Middle frontal gyrus (tissue), 1 donor: Measurements from ENCODE around the gene COPS9.

Experiments used
- DNase-seq: peaks from one replicate; pipeline ENCODE4 v3.0.0-alpha.2; 2015; ENCODE audit warnings: low spot score; ENCODE audit errors: extremely low spot score

The COPS9 gene

DNA sequence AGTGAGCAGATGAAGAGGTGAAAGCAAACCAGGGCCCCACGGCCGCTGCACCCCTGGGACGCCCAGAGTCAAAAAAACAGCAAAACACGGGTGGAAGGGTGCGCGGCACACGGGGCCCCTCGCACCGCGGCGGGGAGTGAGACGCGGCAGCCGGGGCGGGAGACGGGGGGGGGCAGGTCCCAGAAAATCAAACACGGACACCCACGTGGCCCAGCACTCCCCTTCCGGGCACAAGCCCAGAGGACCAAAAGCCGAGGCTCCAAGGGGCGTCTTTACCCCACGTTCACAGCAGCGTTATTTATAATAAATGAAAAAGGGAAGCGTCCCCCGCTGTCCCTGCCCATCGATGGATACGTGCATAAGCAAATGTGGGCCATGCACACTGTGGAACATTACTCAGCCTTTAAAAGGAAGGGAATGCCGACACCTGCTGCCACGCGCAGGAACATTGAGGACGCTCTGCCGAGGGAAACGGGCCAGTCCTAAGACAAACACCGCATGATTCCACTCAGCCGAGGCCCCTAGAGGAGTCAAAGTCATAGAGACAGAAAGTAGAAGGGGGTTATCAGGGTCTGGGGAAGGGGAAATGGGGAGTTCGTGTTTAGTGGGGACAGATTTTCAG, 677 bp upstream of the COPS9 start:
- DNase-seq: no peak

DNA sequence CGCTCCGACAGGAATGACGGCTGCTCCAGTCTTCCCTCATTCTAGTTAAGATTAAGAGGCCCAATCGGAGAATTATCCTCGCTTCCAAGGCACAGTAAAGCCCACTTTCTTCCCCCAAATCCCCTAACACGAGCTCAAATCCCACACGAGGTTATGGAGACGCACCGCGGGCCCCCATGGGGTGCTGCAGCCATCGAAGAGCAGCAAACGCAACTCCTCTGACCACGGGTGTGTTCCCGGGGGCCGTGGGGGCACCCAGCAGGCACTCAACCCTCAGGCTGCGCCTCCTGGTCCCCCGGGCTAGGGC, 446 bp downstream of the COPS9 start:
- no peak for DNase-seq

DNA sequence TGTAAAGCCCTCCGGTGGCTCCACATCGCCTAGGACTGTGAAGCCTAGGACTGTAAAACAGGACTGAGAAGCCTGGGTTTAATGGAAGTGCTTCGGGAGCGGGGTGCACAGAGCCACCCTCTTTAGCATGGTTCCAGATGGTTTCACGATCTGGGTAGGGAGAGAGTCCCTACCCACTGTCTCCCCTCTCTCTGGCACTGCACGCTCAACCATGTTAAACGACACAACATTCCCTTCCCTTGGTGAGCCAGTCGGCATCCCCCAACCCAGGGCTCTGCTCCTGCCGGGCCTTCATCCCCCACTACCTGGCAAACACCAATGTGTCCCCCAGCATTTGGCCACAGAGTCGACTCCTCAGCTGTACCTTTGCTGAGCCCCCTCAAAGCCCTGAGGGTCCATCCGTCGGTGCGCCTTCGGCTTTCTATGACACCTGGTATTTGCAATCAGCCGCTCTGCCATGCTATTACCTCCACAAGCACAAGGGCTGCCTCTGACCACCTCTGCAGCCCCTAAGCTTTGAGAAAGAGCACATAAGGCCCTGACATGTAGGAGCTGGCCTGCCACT, 1.1 kb downstream of the COPS9 start:
- DNase-seq: no peak

DNA sequence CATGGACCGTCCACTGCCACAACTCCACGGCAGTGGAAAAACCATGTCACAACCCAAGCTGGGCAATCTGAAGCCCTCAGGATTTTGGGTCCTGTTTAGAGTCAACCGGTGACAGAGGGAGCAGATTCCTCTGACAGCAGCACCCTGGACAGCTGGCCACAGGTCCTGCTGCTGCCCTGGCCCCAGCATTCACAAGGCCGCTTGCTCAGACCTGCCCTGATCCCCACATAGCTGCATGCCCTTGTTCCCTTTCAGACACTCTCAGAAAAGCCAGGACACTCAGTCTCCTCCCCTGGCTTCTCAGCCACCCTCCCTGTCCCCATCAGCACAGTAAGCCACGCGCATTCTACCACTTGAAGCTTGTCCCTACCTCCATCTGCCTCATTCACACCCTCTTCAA, 1.6 kb downstream of the COPS9 start:
- DNase-seq: no peak

DNA sequence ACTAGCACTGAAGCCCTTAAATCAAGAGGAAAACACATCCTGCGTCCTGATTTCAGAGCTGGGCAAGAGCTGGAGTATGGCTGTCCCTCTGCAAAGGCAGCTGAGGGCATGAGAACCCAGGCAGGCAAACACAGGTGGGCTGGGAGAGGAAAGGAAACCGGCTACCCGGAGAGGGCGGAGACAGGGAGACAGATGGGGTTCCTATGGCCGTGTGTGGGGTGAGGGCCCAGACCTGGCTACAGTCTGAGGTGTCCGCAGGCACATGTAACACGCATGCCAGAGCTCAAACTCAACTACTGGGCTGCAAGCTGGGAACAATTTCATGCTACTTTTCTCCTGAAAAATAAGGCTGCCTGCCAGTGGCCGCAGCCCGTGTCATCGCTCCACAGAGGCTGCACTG, 2.7 kb downstream of the COPS9 start:
- DNase-seq: no peak

DNA sequence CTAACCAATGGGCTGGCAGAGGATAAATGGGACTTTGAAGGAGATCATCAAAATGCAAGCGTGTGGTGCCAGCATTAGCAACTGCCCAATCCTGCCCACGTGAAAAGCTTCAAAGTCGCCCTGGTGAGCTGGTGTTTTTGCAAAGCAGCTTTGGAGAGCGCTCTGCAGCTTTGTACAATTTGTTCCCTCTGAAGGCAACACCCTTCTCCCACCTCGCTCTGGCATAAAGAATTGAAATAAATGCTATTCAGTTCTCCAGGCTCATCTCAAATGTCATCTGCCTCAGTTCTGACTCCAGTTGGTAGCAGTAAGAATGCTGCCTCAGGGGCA, 3.5 kb downstream of the COPS9 start:
- no peak for DNase-seq

DNA sequence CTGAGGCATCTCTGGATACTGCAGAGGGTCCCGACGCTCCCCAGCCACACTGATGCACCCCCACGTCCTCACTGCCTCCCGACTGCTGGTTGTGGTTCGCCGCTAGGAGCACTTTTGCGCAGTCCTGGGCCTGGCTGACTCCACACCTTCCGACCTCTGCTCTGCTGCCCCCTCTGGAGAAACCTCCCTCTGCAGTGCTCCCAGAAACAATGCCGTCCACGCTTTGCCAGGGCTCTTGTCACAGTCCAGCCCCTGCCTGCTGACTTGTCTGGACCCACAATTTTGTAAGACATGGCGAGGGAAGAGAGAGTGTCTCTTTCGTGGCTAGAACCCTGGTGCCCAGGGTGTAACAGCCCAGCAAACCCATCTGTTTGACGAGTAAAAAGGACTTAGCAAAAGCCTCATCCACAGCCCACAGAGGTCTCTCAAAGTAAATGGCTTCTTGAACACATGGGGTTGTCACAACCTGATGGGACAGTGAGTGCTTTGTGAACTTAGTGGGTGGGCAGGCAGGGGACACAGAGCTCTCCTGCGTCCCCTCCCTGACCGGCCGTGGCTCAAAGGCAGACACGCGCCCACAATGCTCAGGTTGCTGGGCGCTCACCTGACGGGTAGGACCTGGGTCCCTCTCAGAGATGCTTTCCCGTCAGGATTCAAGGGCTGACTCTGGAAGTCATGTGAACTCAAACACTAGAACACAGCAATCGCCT, 4.0 kb downstream of the COPS9 start:
- DNase-seq: no peak

DNA sequence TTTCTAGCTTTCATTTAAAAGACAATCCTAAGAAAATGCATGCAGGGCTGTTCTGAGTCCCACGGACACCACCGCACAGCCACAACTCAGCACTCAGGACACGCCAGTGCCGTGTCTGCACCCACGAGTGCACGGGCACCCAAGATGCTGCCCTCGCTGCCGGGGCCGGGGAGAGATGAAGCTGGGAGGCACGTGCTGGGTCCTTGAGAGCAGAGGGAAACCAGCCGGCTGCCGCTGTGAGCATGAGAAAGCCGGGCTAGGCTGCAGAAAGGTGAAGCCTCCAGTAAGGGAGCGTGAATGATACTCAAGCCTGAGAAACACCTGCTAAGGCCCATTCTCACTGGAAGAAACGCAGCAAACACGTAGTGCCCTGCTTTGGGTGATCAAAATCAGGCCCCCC, 4.8 kb downstream of the COPS9 start:
- DNase-seq: no peak

DNA sequence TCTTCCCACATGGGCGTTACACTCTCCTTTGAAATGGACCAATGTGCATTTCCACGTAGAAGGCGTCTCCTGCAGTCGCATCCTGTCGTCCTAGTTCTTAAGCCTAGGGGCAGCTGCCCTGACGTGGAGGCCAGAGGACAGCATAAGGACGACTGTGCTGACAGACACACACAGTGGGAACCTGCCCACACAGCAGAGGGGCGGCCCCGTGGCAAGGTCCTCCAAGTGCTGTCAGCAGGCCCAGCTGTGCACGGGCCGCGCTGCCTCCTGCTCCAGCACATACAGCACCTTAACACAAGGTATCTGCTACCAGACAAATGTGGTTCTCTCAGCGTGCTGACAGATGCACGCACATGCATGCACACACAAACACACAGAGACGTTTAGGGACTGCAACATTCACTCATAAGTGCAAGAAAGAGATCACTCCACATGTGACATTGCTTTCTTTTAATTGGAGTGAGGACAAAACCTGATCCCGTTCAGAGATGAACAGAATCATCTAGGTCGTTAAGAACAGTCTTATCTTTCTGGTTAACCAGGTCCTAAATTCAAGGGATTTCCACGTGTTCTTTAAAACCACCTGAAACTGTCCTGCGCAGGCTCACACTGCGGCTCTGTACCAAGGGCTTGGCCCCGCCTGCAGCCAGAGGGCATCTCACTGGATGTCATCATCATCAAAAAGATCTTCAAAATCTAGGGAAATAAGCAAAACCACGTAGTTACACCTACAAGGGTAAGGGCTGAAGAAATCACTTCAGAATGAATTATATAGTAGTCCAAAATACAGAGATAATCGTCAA, 5.5 kb downstream of the COPS9 start:
- DNase-seq: no peak

DNA sequence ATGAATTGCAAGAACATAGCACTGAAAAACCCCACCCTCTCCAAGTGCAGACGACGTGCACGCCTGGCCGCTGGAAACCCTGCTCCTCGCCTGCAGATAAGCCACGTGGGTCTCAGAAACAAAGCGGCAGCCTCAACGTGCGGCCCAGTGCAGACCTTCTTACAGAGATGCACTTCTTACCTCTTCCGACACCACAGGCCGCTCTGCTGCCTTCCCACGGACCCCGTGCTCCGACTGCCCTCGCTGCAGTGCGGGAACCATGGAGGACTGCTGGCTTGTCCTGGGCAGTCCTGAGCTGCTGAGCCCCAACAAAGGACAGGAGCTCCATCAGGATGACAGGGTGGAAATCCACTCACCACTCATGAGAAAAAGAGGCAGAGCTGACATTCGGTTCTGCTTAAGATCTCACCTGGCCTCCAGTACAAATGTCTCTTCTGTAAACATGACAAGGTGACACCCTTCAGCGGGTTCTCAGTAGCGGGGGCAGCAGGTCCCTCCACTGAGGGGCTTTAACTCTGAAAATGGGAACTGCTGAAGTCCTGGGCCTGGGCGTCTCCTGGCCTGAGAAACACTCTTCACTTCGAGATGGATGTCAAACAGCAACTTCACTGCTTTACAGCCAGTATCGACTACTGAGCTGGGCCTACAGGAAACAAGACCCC, 6.2 kb downstream of the COPS9 start:
- DNase-seq: no peak

DNA sequence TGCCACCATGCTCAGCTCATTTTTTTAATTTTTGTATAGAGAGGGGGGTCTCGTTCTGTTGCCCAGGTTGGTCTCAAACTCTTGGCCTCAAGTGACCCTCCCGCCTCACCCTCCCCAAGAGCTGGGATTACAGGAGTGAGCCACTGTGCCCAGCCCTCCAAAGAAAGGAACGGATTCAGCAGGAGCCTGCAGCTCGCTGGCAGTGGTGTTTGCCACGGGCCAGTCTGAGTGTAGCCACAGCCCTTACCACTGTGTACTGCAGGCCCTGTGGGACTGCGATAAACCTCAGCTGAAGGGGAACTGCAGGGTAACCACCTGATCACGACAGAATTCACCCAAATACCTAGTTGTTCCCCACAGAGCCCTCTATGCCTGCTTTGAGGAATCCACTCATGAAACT, 6.8 kb downstream of the COPS9 start:
- DNase-seq: no peak

DNA sequence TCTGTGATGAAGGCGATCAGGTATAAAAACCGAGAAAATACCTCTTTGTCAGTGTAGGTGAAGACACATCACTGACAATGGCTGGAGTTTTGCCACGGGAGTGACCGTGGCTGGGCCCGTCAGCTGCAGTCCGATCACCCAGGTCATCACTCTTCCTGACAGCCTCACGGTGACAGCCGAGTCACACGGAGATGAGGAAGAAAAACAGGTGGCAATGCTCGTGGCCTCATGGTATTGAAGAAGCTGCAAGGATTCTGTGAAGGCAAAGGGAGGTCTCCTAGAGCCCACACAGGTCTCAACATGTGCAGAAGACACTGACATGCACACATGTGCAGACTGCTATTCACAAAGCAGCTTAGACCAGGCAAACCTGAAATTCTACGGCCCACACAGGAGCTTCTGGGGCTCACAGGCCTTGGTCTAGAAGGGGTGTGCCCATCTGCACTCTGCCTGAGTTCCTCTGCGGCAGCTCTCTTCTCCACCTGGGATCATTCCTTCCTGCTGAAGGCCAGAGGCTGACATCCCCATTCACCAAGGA, 7.4 kb downstream of the COPS9 start:
- no peak for DNase-seq

DNA sequence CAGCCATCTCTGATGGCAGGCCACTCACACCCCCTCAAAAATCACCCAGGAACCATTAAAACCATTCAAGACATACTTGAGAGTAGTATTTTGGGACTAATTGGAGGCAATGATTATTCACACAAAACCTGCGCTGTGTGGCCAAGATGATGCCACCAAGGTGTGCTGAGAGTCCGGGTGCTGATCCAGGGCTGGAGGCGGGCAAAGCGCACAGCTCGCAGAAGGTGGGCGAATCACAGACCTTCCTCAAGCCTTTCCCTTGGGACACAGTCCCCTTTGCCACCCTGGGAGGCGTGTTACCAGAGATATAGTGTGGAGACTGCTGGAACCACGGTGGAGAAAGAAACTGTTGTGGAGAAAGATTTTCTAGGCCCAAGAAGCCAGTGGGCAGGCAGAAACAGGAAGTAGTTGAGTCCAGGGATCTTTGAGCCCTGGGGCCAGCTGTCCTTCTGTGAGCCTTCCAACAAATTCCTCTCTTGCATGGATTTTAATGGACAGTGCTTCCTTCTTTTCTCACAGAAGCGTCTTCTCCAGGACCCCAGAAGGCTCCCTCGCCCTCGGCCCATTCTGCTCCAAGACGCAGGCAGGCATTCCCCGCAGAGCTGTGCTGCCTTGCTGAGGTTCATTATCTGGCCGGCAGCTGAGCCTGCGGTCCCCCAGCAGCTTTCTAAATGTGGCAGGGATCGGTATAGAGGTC, 8.0 kb downstream of the COPS9 start:
- no peak for DNase-seq

DNA sequence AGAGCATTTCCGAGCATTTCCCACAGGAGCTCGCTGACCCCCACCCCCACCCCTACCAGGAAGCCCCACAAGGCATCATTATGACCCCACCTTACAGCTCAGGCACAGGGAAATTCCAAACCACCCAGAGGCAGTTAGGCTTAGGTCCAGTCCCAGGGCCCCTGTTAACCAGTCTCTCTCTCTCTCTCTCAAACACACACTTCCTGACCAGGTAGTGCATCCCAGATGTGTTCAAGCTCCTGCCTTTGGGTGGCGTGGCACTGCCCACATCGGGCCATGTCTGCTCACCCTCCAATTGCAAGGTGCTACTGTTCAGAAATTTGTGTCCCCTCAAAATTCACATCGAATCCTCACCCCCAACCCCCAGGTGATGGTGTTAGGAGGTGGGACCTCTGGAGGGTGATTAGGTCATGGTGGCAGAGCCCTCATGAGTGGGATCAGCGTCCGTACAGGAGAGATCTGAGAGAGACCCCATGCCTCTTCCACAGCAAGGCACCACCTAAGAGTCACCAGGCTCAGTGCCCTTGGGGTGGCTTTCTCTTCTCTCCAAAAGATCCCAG, 8.8 kb downstream of the COPS9 start:
- no peak for DNase-seq

DNA sequence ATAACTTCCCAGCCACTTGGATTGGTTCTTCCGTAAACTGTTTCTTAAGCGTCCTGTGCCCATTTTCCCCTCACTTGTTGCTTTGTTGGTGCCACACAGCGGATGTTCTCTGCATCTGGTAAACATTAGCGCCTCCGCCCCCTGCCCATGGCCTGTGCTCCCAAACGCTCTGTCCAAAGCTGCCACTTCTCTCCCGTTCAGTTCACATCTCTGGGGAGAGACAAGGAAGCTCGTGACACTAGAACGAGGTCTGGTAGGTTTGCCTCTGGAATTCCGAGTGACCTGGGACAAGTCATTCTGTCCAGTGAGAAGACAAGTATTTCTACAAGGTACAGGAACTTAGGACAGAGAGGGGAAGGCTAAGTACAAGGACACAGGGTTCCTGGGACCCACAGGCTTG, 9.4 kb downstream of the COPS9 start:
- DNase-seq: no peak

DNA sequence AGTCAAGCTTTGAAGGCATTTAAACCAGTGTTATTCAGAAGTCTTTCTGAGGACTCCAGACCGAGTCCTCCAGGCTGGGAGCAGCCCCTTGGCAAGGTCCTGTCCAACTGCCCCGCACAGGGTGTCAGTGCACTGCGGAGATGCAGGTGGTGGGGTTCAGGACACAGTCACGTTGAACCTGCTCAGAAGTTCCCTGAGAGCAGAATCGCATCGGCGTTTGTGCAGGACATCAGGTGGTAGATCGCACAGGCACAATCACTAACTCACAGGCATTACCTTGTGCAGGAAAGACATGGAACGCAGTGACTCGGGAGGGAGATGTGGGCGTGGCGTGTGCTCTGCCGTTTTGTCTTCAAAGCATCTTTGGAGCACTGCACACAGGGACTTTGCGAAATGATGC, 10.4 kb downstream of the COPS9 start:
- no peak for DNase-seq

DNA sequence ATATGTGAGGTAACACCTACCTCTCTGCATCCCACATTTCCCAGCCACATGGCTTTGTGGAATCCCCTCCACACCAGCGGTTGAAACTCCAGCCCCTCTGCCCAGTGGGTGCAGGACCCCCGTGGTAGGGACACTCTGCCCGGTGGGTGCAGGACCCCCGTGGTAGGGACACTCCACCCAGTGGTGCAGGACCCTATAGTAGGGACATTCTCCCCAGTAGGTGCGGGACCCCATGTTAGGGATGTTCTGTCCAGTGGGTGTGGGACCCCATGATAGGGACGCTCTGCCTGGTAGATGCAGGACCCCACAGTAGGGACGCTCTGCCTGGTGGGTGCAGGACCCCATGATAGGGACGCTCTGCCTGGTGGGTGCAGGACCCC, 11.5 kb downstream of the COPS9 start:
- DNase-seq: no peak

DNA sequence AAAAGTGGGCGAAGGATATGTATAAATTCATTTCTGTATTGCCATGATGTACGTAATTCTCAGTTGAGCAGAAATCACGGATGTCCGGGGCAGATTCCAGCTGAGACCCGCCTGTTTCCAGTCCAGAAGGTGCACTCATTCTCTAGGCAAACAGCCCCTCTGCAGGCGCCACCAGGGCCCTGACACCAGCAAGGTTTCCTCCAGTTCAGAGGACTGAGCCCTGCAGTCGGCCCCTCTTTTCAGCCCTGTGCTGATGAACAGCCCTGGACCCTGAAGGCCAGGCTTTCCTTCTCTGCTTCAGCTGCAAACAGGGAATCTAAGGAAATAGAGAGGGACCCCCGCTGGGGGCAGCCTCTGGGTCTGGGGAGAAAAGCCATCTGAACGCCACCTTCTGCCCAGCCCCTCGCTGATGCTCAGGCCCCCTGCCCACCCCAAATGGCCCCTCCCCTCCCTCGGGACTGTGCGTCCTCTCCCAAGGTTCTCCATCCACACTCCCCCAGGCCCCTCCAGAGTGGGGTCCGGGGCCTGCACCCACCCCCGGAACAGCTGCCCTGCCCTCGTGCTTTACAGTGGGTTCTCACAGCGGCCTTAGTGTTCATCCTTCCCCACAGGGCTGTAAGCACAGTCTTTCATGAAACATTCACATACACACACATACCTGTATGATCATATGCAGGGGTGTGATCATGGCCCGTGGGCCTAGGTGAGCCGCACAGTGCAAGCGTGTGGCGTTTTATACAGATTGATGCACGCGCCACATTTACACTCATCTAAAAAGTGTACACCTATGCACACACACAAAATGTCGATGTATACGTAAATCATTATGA, 12.1 kb downstream of the COPS9 start:
- no peak for DNase-seq

DNA sequence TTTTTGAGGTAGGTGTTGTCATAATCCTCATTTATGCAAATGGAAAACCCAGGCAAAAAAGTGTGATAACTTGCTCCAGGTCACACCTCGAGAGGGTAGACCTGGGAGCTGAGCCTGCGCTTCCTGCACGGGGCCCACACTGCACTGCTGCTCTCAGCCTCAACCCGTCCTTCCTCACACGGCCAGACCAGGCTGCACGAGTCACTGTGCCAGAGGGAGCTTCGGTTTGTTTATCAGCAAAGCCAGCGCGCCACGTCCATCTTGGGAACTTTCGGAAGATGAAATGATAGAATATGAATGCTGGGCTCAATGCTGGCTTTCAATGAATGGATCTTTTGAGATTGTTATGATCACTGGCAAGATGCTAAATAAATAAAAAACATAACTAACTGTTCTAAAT, 14.4 kb downstream of the COPS9 start:
- DNase-seq: no peak

DNA sequence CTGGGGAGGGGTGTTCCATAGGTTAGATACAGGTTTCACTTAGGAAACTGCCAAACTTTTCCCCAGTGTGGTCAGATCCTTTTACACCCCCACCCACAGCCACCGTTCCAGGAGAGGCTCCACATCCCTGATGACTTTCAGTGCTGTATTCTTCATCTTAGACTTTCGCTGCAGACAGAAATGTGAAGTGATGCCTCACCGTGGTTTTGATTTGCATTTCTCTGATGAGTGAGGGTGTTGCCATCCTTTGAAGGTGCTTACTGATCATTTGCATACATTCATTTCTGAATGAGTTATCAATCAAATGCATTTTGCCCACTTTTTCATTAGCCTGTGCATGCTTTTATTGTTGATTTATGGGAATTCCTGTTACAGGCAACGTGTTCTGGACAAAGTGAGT, 14.9 kb downstream of the COPS9 start:
- no peak for DNase-seq
